Measurements from ENCODE around the gene ADGRG1. TPM values are rescaled to one million over a fixed set of nuclear protein-coding genes. Genes with fewer than 3 reads are reported as not detected.

ADGRG1 gene
- total and polyA plus RNA-seq, 3 donors from 2014 or later = 134 to 346 (median 296) TPM

DNA sequence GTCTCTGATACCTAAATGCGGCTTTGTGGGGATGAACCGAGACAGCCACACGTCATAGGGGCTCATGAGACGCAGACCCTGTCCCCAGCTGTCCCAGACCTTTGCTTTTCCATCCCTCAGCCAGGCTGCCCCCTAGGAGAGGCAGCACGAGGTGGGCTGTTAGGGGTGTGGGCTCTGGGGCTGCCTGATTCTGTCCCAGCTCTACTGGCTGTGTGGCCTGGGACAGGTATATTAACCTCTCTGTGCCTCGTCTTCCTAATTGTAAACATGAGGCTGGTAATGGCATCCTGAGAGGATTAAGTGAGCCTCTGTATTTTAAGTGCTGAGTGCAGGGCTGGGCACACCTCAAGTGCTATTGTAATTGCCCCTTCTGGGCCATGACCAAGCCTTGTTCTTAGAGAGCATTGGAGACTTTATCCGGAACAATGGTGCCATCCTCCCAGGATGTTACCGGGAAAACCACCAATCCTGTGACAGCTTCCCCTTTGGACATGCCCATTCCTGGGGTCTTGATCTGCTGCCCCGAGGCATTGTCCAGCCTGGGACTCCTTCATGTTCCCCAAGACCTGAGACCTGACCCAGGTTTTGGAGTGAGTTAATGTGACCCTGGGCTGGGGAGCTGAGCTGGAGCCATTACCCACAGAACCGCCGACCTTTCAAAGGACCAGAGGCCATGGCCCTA lies 5.1 kb downstream of the ADGRG1 start:
- TF ChIP-seq POLR2A (IDR thresholded peaks at IDR 0.05) = no peak
- TF ChIP-seq, protein P1, sequence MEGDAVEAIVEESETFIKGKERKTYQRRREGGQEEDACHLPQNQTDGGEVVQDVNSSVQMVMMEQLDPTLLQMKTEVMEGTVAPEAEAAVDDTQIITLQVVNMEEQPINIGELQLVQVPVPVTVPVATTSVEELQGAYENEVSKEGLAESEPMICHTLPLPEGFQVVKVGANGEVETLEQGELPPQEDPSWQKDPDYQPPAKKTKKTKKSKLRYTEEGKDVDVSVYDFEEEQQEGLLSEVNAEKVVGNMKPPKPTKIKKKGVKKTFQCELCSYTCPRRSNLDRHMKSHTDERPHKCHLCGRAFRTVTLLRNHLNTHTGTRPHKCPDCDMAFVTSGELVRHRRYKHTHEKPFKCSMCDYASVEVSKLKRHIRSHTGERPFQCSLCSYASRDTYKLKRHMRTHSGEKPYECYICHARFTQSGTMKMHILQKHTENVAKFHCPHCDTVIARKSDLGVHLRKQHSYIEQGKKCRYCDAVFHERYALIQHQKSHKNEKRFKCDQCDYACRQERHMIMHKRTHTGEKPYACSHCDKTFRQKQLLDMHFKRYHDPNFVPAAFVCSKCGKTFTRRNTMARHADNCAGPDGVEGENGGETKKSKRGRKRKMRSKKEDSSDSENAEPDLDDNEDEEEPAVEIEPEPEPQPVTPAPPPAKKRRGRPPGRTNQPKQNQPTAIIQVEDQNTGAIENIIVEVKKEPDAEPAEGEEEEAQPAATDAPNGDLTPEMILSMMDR (IDR thresholded peaks at IDR 0.05) = no peak
- no peak for DNase-seq
- no peaks in the 10 kb centered on the region for H3K9me3 ChIP-seq
- peaks cover 48% of the 10 kb centered on the region for H3K4me1 ChIP-seq
- peak overlapping the region in 1 of 2 donors; percentile 55 for H3K27ac ChIP-seq
- intact Hi-C loops (cut with DNase I; ENCODE audit: low total_unique reads) = no loop called here
- WGBS, 2 donors = 88% methylated on average over 11 of the region's 11 CpGs; no CpG with 5 or more reads in 1 of the 2 donors
- no peaks in the 10 kb centered on the region for H3K36me3 ChIP-seq (ENCODE audit: low read depth, missing control alignments)
- H3K4me3 ChIP-seq = no peak overlapping the region
- no peaks in the 10 kb centered on the region for H3K27me3 ChIP-seq

DNA sequence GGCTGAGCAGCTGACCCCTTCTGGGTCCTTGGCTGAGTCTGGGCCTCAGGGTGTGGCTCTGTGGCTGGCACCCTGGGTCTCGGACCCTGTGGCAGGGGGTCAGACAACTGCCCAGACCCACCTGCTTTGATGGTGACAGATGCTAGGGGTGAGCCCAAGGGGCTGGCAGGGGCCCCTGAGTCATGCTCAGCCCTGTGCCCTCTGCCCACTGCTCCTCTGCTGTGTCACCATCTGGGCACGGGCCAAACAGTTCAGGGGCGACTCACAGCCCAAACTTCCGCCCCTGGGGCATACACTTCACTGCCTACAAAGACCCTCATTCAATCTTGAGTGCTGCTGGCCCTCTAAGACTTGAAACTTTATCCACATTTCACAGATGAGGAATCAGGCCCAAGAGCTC lies 5.7 kb downstream of the ADGRG1 start:
- Histone ChIP-seq H3K36me3 (ENCODE audit: low read depth, missing control alignments) (no peaks in the 10 kb centered on the region), H3K27ac (peak overlapping the region in 1 of 2 donors; percentile 50), H3K4me3 (no peak overlapping the region), H3K9me3 (no peaks in the 10 kb centered on the region), H3K27me3 (no peaks in the 10 kb centered on the region), H3K4me1 (peaks cover 54% of the 10 kb centered on the region)
- TF ChIP-seq POLR2A (IDR thresholded peaks at IDR 0.05) = no peak
- no peak for DNase-seq
- 63 to 79% methylated on average over 2 to 4 of the region's 4 CpGs for WGBS, 2 donors
- intact Hi-C loops (cut with DNase I; ENCODE audit: low total_unique reads) = no loop called here

DNA sequence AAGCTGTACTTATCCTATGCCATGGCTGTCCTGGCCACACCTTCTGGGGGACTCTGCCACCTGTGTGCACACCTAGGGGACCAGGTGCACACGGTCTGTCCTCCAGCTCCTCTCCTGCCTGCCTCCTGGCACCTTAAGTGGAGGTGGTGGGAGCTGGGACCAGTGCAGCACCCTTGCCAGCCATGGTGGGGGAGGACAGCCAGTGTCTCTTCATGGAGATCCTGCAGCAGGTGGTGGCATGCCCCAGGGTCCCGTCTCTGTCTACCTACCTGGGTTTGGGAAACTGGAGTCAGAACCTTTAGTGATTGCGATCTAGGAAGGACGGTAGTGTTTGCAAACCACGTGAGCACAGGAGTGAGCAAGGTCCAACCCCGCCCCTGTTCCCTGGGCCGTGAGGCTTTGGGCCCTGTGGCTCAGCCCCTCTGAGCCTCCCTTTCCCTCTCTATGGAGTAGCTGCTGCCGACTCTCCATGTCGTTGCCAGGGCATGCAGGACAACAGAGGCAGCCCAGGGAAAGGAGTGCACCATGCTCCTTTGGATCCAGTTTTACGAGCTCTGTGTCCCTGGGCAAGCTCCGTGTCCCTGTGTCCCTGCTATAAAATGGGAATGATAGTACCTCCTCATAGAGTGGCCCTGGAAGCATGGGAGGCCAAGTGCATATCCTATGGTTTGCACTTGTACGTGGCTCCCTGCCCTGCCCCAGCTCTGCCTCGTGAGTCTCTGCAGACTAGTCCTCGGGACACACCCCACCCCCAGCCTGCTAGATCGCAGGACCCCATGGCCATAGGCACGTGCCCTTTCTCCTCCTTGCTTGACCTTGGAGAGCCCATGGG lies 7.1 kb downstream of the ADGRG1 start:
- Histone ChIP-seq H3K36me3 (ENCODE audit: low read depth, missing control alignments) (no peaks in the 10 kb centered on the region), H3K9me3 (no peaks in the 10 kb centered on the region), H3K27me3 (no peaks in the 10 kb centered on the region), H3K4me1 (peaks cover 66% of the 10 kb centered on the region), H3K27ac (peak overlapping the region in 1 of 2 donors; percentile 77), H3K4me3 (no peak overlapping the region)
- 74 to 80% methylated on average over 15 to 16 of the region's 16 CpGs for WGBS, 2 donors
- no peak for DNase-seq
- intact Hi-C loops (cut with DNase I; ENCODE audit: low total_unique reads) = no loop called here
- TF ChIP-seq, protein P1 (IDR thresholded peaks at IDR 0.05) = no peak

DNA sequence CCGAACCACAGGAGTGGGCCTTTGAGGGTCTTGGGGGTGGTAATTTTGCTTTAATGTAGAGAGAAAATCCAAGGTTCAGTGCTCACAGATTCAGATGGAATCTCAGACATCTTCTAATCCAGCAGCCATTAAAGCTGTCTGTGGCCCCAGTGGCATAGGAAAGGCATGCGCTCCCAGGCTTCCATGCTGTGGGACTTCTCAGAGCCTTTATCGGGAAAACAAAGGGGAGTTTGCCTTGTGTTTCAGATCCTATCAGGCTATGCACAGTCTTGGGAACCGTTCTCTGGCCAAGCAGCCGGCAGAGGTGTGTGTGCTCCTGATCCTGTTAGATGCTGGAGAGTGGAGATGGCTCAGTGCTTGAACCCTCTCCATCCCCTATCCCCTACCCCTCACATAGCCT lies 7.8 kb downstream of the ADGRG1 start:
- no peaks in the 10 kb centered on the region for H3K36me3 ChIP-seq (ENCODE audit: low read depth, missing control alignments)
- peak overlapping the region in 1 of 2 donors; percentile 77 for H3K27ac ChIP-seq
- no peak overlapping the region for H3K4me3 ChIP-seq
- intact Hi-C loops (cut with DNase I; ENCODE audit: low total_unique reads) = no loop called here
- no peak for DNase-seq
- WGBS, 2 donors = 57 to 67% methylated on average over 4 to 5 of the region's 5 CpGs
- no peaks in the 10 kb centered on the region for H3K9me3 ChIP-seq
- H3K4me1 ChIP-seq = peaks cover 73% of the 10 kb centered on the region
- TF ChIP-seq POLR2A (IDR thresholded peaks at IDR 0.05) = no peak
- TF ChIP-seq, protein P1 (IDR thresholded peaks at IDR 0.05) = no peak
- H3K27me3 ChIP-seq = no peaks in the 10 kb centered on the region

DNA sequence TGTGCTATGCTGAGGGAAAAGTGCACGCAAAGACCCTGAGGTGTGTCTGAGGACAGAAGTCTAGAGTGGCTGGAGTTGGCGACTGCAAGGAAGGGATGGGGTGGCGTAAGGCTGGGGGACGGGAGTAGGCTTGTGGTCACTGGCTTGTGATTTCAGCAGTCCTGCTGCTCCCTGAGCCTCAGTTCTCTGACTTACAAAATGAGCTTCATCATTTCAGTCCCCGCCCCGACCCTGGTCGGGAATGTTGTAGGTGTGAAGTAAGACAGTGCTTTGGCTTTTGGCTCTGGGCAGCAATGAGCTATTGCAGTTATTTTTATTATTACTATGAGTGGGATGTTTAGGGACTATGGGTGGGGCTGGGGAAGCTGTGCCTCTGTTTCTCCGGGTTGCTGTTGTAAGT lies 8.6 kb downstream of the ADGRG1 start:
- H3K9me3 ChIP-seq = no peaks in the 10 kb centered on the region
- H3K4me3 ChIP-seq = no peak overlapping the region
- no peaks in the 10 kb centered on the region for H3K27me3 ChIP-seq
- DNase-seq = no peak
- H3K4me1 ChIP-seq = peaks cover 74% of the 10 kb centered on the region
- H3K36me3 ChIP-seq (ENCODE audit: low read depth, missing control alignments) = no peaks in the 10 kb centered on the region
- 36 to 54% methylated on average over 7 to 8 of the region's 8 CpGs for WGBS, 2 donors
- H3K27ac ChIP-seq = peak overlapping the region in 1 of 2 donors; percentile 77
- TF ChIP-seq, protein P1 (IDR thresholded peaks at IDR 0.05) = no peak
- TF ChIP-seq POLR2A (IDR thresholded peaks at IDR 0.05) = no peak
- intact Hi-C loops (cut with DNase I; ENCODE audit: low total_unique reads) = no loop called here
